Subcutaneous abdominal adipose tissue (tissue), 5 donors: ENCODE results near the gene ANGPTL3.

ENCODE experiments used
- H3K27ac ChIP-seq: one replicate; pipeline ENCODE4 v1.7.0; 2013; ENCODE audit warnings: low read depth, mild to moderate bottlenecking, inconsistent platforms, low read length, moderate library complexity
- H3K27me3 ChIP-seq, 5 donors: one replicate each; pipeline ENCODE4 v1.7.0; 2013; ENCODE audit warnings: low read length in 5 of 5, inconsistent platforms in 1 of 5; ENCODE audit not compliant: control insufficient read depth in 5 of 5, insufficient read depth in 4 of 5
- H3K36me3 ChIP-seq, 5 donors: one replicate each; pipeline ENCODE4 v1.7.0; 2013; ENCODE audit warnings: low read length in 5 of 5; ENCODE audit not compliant: control insufficient read depth in 5 of 5, insufficient read depth in 5 of 5
- H3K4me1 ChIP-seq, 5 donors: one replicate each; pipeline ENCODE4 v1.7.0; 2013; ENCODE audit warnings: low read length in 5 of 5, mild to moderate bottlenecking in 3 of 5, moderate library complexity in 1 of 5; ENCODE audit not compliant: control insufficient read depth in 5 of 5, insufficient read depth in 5 of 5
- H3K4me3 ChIP-seq, 5 donors: one replicate each; pipeline ENCODE4 v1.7.0; 2013; ENCODE audit warnings: low read length in 5 of 5, low read depth in 1 of 5
- H3K9ac ChIP-seq, 5 donors: one replicate each; pipeline ENCODE4 v1.7.0; 2013; ENCODE audit warnings: low read length in 5 of 5, mild to moderate bottlenecking in 4 of 5, moderate library complexity in 3 of 5
- H3K9me3 ChIP-seq, 5 donors: one replicate each; pipeline ENCODE4 v1.7.0; 2013; ENCODE audit warnings: low read length in 5 of 5; ENCODE audit not compliant: control insufficient read depth in 5 of 5
- donor health status: healthy.
- donor health status: healthy.
- donor health status: healthy.
- donor health status: healthy.
- donor health status: healthy.

The ANGPTL3 gene

DNA sequence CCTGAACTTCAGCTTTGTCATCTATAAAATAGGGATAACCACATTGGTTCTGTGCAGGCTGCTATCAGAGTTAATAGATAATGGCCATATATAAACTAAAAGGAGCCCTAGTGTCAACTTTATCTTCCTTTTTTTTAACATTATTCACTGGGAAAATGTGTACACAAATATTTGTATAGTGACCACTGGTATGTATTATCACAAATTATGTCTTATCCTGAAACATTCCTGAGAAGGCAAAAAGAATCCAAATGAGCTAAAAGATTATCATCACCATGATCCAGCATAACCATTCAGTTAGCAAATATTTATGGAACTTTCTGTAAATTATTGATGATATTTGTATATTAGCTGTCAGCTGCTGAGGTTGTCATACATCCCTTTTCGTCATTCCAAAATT is 16.6 kb downstream of the ANGPTL3 start:
- Histone ChIP-seq H3K9ac (no peak overlapping the region), H3K27ac (no peak overlapping the region), H3K36me3 (peaks cover 0 to 24% (median 4%) of the 10 kb centered on the region in 5 donors), H3K27me3 (no peaks in the 10 kb centered on the region), H3K9me3 (no peaks in the 10 kb centered on the region), H3K4me3 (no peak overlapping the region), H3K4me1 (no peaks in the 10 kb centered on the region)

DNA sequence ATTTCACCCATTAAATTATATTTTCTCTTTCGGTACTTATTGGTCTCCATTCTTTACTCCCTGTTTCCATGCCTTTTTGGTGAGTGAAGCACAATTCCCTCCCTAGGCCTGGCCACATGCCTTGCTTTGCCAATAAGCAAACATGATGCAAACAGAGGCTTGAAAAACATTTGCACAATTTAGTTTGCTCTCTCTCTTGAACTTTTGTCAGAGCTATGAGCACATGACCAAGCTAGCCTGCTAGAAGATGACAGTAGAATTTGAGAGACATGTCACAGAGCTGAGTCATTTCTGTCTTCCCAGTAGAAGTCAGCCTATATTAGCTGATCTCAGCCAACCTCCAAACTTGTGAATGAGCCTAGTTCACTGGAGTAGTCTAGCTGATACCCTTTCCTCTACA is 24.6 kb downstream of the ANGPTL3 start:
- Histone ChIP-seq H3K27ac (no peak overlapping the region), H3K9me3 (no peaks in the 10 kb centered on the region), H3K4me1 (peaks cover 0 to 4% (median 0%) of the 10 kb centered on the region in 5 donors), H3K27me3 (no peaks in the 10 kb centered on the region), H3K4me3 (no peak overlapping the region), H3K9ac (peak overlapping the region in 1 of 5 donors; percentile 35), H3K36me3 (peaks cover 0 to 20% (median 6%) of the 10 kb centered on the region in 5 donors)

DNA sequence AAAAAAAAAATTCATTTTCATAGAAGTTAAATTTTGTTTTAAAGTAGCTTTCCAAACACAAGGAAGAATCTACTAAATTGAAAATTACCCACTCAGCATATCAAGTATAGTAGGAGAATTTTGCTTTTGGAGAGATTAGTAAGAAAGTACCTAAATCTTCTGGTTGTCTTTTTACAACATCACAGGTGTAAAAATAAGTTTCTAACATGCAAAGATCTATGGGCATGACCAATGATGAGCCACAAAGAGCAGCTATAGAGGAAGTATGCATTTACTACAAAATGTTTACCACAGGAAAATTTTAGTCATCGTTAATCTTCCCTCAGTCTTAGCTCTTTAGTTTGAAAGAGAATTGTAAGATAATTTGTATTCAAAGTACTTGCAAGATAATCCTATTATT is 28.1 kb downstream of the ANGPTL3 start:
- Histone ChIP-seq H3K27me3 (no peaks in the 10 kb centered on the region), H3K9ac (no peak overlapping the region), H3K9me3 (no peaks in the 10 kb centered on the region), H3K4me1 (peaks cover 0 to 9% (median 0%) of the 10 kb centered on the region in 5 donors), H3K27ac (no peak overlapping the region), H3K4me3 (no peak overlapping the region), H3K36me3 (peaks cover 2 to 9% (median 6%) of the 10 kb centered on the region in 5 donors)

DNA sequence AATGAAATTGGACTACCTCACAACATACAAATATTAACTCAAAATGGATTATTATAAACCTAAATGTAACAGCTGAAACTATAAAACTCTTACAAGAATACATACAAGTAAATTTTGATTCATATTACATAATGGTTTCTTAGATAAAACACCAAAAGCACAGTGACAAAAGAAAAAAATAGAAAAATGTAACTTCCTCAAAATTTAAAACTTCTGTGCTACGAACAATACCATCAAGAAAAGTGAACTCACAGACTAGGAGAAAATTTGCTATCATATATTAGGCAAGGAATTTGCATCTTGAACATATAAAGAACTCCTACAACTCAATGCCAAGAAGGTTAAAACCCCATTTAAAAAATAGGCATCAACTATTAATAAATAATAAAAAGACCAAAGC is 31.2 kb downstream of the ANGPTL3 start:
- H3K4me1 ChIP-seq = peaks cover 0 to 13% (median 0%) of the 10 kb centered on the region in 5 donors
- H3K27me3 ChIP-seq = no peaks in the 10 kb centered on the region
- peaks cover 0 to 2% (median 0%) of the 10 kb centered on the region in 5 donors for H3K9me3 ChIP-seq
- H3K27ac ChIP-seq = no peak overlapping the region
- no peak overlapping the region for H3K4me3 ChIP-seq
- peaks cover 7 to 26% (median 11%) of the 10 kb centered on the region in 5 donors for H3K36me3 ChIP-seq
- H3K9ac ChIP-seq = no peak overlapping the region

DNA sequence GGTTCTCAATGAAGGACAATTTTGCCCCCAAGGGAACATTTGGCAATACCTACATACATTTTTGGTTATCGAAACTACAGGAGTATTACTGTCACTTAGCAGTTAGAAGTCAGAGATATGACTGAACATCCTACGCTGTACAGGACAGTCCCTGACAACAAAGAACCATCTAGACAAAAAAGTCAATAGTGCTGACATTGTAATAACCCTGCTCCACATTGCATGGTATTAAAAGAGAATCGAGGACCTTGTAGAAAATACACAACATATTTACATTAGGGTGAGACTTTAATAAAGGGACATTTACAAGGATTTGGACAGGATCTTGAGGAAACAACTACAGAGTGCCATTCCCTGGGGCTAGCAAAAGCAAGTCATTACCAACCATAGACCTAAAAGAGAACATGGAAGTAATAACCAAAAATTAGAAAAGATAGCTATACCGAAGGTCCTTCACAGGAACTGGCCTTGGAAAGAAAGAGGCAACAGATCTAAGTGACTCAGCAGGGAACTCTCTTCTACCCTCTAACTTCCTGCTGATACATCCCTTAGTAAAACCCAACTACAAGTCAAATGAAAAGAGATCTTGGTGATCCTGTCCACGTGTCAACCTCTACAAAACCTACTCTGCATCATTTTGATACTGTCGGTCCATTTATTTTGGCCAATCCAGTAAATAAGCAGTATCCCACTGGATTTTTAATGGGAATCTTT is 40.2 kb downstream of the ANGPTL3 start:
- no peak overlapping the region for H3K9ac ChIP-seq
- no peak overlapping the region for H3K4me3 ChIP-seq
- peaks cover 15 to 27% (median 24%) of the 10 kb centered on the region in 5 donors for H3K36me3 ChIP-seq
- no peak overlapping the region for H3K27ac ChIP-seq
- H3K4me1 ChIP-seq = no peaks in the 10 kb centered on the region
- H3K9me3 ChIP-seq = peaks cover 0 to 4% (median 0%) of the 10 kb centered on the region in 5 donors
- no peaks in the 10 kb centered on the region for H3K27me3 ChIP-seq

DNA sequence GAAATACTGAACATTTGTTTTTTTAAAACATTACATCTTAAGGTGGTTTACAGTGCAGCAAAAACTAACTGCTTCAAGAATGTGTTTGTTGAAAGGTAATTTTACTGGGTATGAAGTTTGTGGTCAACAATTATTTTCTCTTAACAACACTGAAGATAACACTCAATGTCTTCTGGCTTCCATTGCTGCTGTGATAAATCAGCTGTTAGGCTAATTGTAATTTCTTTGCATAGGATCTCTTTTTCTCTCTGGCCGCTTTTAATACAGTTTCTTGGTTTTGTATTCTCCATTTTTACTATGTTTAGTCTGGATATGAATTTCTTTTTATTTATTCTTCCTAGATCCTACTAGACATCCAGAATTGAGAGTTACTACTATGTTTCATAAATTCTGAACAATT is 46.0 kb downstream of the ANGPTL3 start:
- no peak overlapping the region for H3K9ac ChIP-seq
- no peaks in the 10 kb centered on the region for H3K4me1 ChIP-seq
- H3K9me3 ChIP-seq = no peaks in the 10 kb centered on the region
- peaks cover 14 to 36% (median 26%) of the 10 kb centered on the region in 5 donors for H3K36me3 ChIP-seq
- H3K27me3 ChIP-seq = no peaks in the 10 kb centered on the region
- no peak overlapping the region for H3K4me3 ChIP-seq
- H3K27ac ChIP-seq = no peak overlapping the region

DNA sequence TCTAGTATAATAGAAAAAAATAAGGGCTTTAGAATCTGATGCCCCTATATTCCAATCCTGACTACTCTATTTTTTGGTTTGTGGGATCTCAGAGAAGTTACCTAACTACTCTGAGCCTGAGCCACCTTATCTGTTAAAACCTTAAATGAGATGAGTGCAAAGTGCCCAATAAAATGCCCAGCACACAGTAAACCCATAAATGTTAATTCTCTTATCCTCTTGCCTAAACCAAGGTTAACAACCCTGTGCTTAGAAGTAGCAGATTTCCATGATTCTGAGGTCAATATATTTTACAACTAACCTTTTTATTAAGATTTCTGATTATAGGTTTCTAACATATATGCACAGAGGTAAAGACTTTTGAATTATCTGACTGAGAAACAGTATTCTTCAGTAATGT is 55.1 kb downstream of the ANGPTL3 start:
- Histone ChIP-seq H3K27me3 (no peaks in the 10 kb centered on the region), H3K9me3 (no peaks in the 10 kb centered on the region), H3K36me3 (peaks cover 3 to 13% (median 7%) of the 10 kb centered on the region in 5 donors), H3K4me1 (peaks cover 0 to 8% (median 0%) of the 10 kb centered on the region in 5 donors), H3K9ac (no peak overlapping the region), H3K4me3 (no peak overlapping the region), H3K27ac (no peak overlapping the region)

DNA sequence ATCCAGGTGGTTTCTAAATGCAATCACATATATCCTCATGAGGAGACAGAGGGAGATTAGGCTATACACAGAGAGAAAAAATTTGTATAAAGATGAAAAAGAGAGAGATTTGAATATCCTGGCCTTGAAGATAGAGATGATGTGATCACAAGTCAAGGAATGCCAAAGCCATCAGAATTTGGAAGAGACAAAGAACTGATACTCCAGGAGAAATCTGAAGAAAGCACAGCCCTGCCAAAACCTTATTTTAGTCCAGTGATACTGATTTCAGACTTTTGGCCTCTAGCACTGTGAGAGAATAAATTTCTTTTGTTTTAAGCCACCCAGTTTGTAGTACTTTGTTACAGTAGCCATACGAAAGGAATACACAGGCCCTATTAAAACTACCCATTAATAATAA is 57.4 kb downstream of the ANGPTL3 start:
- peaks cover 0 to 8% (median 0%) of the 10 kb centered on the region in 5 donors for H3K4me1 ChIP-seq

More for the DNA sequence above, 57.4 kb downstream of the ANGPTL3 start:
- Histone ChIP-seq H3K9me3 (no peaks in the 10 kb centered on the region), H3K36me3 (peaks cover 3 to 11% (median 3%) of the 10 kb centered on the region in 5 donors), H3K27ac (no peak overlapping the region), H3K27me3 (no peaks in the 10 kb centered on the region), H3K9ac (no peak overlapping the region), H3K4me3 (no peak overlapping the region)
